Measurements from ENCODE around the gene UBE2B. TPM values are rescaled to one million over a fixed set of nuclear protein-coding genes. Genes with fewer than 3 reads are reported as not detected.
A peak's percentile ranks its signal among the peaks of the same experiment; 100 is the strongest.

UBE2B gene
- total RNA-seq, 1 donor from 2014 or later, result 24.7 TPM

- no peak for FAIRE-seq
- H3K36me3 ChIP-seq (ENCODE audit: control insufficient read depth, insufficient read depth, low read length), result no peaks in the 10 kb centered on the region
- no peak for TF ChIP-seq CTCF (IDR thresholded peaks at IDR 0.05; ENCODE audit: insufficient read depth, low read length, severe bottlenecking)
- no peaks in the 10 kb centered on the region for H3K27me3 ChIP-seq (ENCODE audit: control insufficient read depth, insufficient read depth, low read length)
- no peak for DNase-seq (ENCODE audit: low read depth)
- H3K4me3 ChIP-seq (ENCODE audit: low read depth, low read length), result no peak overlapping the region
These were observed 56.2 kb downstream of the UBE2B start for GRCh38 chr5:134427540-134428041.

DNA sequence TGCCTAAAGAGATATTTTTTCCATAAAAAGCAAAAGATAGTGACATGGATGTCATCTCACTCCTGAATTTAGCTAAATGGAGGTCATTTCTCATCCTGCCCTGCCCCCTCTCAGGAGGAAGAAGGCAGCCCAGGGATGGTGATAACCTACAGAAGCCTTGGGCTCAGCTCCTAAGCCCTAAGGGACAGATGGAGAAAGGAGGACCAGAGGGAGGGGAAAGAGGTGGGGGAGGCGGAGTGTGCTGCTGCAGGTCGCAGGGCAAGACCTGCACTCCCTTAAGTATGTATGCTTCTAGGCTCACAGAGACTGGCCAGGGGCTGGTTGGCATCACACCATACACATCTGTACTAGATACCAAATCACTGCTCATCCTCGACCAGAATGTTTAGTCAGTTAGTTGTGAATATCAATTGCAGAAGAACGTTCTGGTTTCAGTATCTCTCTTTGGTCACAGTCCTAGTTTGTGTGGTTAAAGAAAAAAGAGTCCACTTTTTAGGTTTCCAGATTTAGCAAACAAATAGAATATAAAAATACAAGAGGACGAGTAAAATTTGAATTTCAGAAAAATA lies 58.7 kb downstream of the UBE2B start:
- H3K4me3 ChIP-seq (ENCODE audit: low read depth, low read length), result no peak overlapping the region
- no peaks in the 10 kb centered on the region for H3K36me3 ChIP-seq (ENCODE audit: control insufficient read depth, insufficient read depth, low read length)
- TF ChIP-seq CTCF (IDR thresholded peaks at IDR 0.05; ENCODE audit: insufficient read depth, low read length, severe bottlenecking), result no peak
- DNase-seq (ENCODE audit: low read depth) (no peak), FAIRE-seq (no peak)
- no peaks in the 10 kb centered on the region for H3K27me3 ChIP-seq (ENCODE audit: control insufficient read depth, insufficient read depth, low read length)

DNA sequence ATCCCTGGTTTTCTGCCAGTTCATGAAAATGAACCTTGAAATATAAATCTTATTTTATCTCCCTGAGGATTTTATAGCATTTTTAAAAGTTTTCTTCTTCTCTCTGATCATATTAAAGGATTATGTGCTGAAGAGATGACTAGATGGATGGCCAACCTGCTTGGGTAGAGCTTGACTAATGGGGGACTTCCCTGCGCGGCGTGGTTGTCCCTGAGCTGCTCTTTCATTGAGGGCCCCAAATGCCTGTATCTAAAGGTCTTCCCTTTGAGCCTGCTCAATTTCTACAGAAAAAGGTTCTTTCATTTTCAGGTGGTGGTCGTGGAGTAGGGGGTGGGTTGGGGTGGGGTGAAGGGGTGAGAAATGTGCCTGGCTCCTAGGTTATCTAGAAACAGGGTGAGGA lies 60.8 kb downstream of the UBE2B start:
- Histone ChIP-seq H3K36me3 (ENCODE audit: control insufficient read depth, insufficient read depth, low read length) (no peaks in the 10 kb centered on the region), H3K27me3 (ENCODE audit: control insufficient read depth, insufficient read depth, low read length) (no peaks in the 10 kb centered on the region), H3K4me3 (ENCODE audit: low read depth, low read length) (no peak overlapping the region)
- DNase-seq (ENCODE audit: low read depth) (no peak), FAIRE-seq (no peak)
- no peak for TF ChIP-seq CTCF (IDR thresholded peaks at IDR 0.05; ENCODE audit: insufficient read depth, low read length, severe bottlenecking)

- Histone ChIP-seq H3K4me3 (ENCODE audit: low read depth, low read length) (no peak overlapping the region), H3K27me3 (ENCODE audit: control insufficient read depth, insufficient read depth, low read length) (no peaks in the 10 kb centered on the region), H3K36me3 (ENCODE audit: control insufficient read depth, insufficient read depth, low read length) (no peaks in the 10 kb centered on the region)
- no peak for FAIRE-seq
- TF ChIP-seq CTCF (IDR thresholded peaks at IDR 0.05; ENCODE audit: insufficient read depth, low read length, severe bottlenecking), result no peak
- peak; percentile 38 for DNase-seq (ENCODE audit: low read depth)
These were observed 61.4 kb downstream of the UBE2B start for GRCh38 chr5:134432677-134433359.

GRCh38 chr5:134435560-134435959 lies 64.2 kb downstream of the UBE2B start:
- DNase-seq (ENCODE audit: low read depth) (peak; percentile 99), FAIRE-seq (peak; percentile 82)
- H3K27me3 ChIP-seq (ENCODE audit: control insufficient read depth, insufficient read depth, low read length), result no peaks in the 10 kb centered on the region
- TF ChIP-seq CTCF (IDR thresholded peaks at IDR 0.05; ENCODE audit: insufficient read depth, low read length, severe bottlenecking), result no peak
- H3K4me3 ChIP-seq (ENCODE audit: low read depth, low read length), result no peak overlapping the region
- no peaks in the 10 kb centered on the region for H3K36me3 ChIP-seq (ENCODE audit: control insufficient read depth, insufficient read depth, low read length)
